SK-N-SH (cell line): ENCODE measurements around the gene PILRB. TPM values are rescaled to one million over a fixed set of nuclear protein-coding genes. Genes with fewer than 3 reads are reported as not detected.
"Not testable (repeated sequence)": the region's sequence is repeated elsewhere in the genome, so short reads cannot be mapped to it uniquely, and the experiment has no call there.

Experiments used
- CTCF ChIA-PET: fragments of 300-600, 350-600 bp; formaldehyde crosslinking; extraction: SDS; loops from one replicate; lab custom pipeline; 2021; lab: Yijun Ruan, JAX
- POLR2A ChIA-PET: fragments of 350-600 bp; sonication (Branson Sonifier 250); formaldehyde crosslinking; extraction: SDS; loops from one replicate; lab custom pipeline; 2020; ENCODE audit warnings: antibody characterized with exemption, inconsistent platforms; lab: Yijun Ruan, JAX
- DNase-seq: peaks from one replicate; pipeline ENCODE4 v3.0.0; 2012
- H2AFZ ChIP-seq: fragments of 200-600 bp; sonication (generic); 2 replicates; pipeline ENCODE4 v1.8.1; 2016; ENCODE audit warnings: antibody characterized with exemption, mild to moderate bottlenecking, low read depth
- H3F3A ChIP-seq: fragments of 200-600 bp; sonication (generic); replicated peaks from 2 replicates; pipeline ENCODE3; 2016; ENCODE audit warnings: antibody characterized with exemption, mild to moderate bottlenecking; ENCODE audit not compliant: insufficient read depth
- H3K27ac ChIP-seq, 2 experiments: fragments of 200-500 bp in 1 of 2; fragments of 200-600 bp in 1 of 2; sonication (Bioruptor generic) in 1 of 2; sonication (generic), shearing (Covaris generic) in 1 of 2; 2 replicates each; pipeline versions ENCODE4 v1.5.1 to v1.6.1; 2014 to 2016; ENCODE audit warnings: low read depth in 2 of 2, inconsistent platforms in 1 of 2, low read length in 1 of 2, mild to moderate bottlenecking in 1 of 2, mixed read lengths in 1 of 2
- H3K27me3 ChIP-seq: fragments of 200-600 bp; sonication (generic), shearing (Covaris generic); 2 replicates; pipeline ENCODE4 v1.6.1; 2016; ENCODE audit warnings: mixed run types; ENCODE audit not compliant: insufficient read depth
- H3K36me3 ChIP-seq, 2 experiments: fragments of 200-500 bp in 1 of 2; fragments of 200-600 bp in 1 of 2; sonication (Bioruptor generic) in 1 of 2; sonication (generic) in 1 of 2; replicated peaks in 1 of 2; 2 replicates each; pipeline versions ENCODE3 to v1.5.1; 2014 to 2016; ENCODE audit warnings: low read length in 1 of 2, mild to moderate bottlenecking in 1 of 2; ENCODE audit not compliant: insufficient read depth in 2 of 2, control insufficient read depth in 1 of 2
- H3K4me1 ChIP-seq, 2 experiments: fragments of 200-500 bp in 1 of 2; fragments of 200-600 bp in 1 of 2; sonication (Bioruptor generic) in 1 of 2; sonication (generic), shearing (Covaris generic) in 1 of 2; 2 replicates each; pipeline versions ENCODE4 v1.5.1 to v1.6.1; 2014 to 2016; ENCODE audit warnings: low read depth in 1 of 2, low read length in 1 of 2, mixed run types in 1 of 2; ENCODE audit not compliant: insufficient read depth in 2 of 2, control insufficient read depth in 1 of 2
- H3K4me2 ChIP-seq: fragments of 200-600 bp; sonication (generic), shearing (Covaris generic); 2 replicates; pipeline ENCODE4 v1.6.1; 2017; ENCODE audit warnings: mixed run types
- H3K4me3 ChIP-seq, 2 experiments: fragments of 200-500 bp in 1 of 2; fragments of 200-600 bp in 1 of 2; sonication (Bioruptor generic) in 1 of 2; sonication (generic), shearing (Covaris generic) in 1 of 2; 2 replicates each; pipeline versions ENCODE4 v1.5.1 to v1.8.1; 2014 to 2016; ENCODE audit warnings: low read depth in 2 of 2, inconsistent platforms in 1 of 2, low read length in 1 of 2, mild to moderate bottlenecking in 1 of 2, mixed read lengths in 1 of 2, moderate library complexity in 1 of 2
- H3K79me2 ChIP-seq: fragments of 200-600 bp; sonication (generic); 2 replicates; pipeline ENCODE4 v1.8.1; 2017; ENCODE audit warnings: mild to moderate bottlenecking; ENCODE audit not compliant: insufficient read depth
- H3K9ac ChIP-seq: fragments of 200-600 bp; sonication (generic); 2 replicates; pipeline ENCODE4 v1.6.1; 2017; ENCODE audit warnings: mixed run types
- H3K9me2 ChIP-seq: fragments of 200-600 bp; sonication (generic); 2 replicates; pipeline ENCODE4 v1.6.1; 2017; ENCODE audit warnings: mixed run types
- H3K9me3 ChIP-seq: fragments of 200-600 bp; sonication (generic); 2 replicates; pipeline ENCODE4 v1.6.1; 2017; ENCODE audit warnings: mixed run types, mild to moderate bottlenecking, moderate library complexity
- H4K20me1 ChIP-seq: fragments of 200-600 bp; sonication (generic); 2 replicates; pipeline ENCODE4 v1.6.1; 2017; ENCODE audit warnings: mild to moderate bottlenecking, mixed run types; ENCODE audit not compliant: insufficient read depth
- EZH2phosphoT487 ChIP-seq: fragments of 200-600 bp; sonication (generic); IDR thresholded peaks from 2 replicates; pipeline ENCODE4 v1.6.1; 2017; ENCODE audit warnings: low read depth, mixed run types, mild to moderate bottlenecking, antibody characterized with exemption, moderate library complexity, borderline replicate concordance
- FOXM1 ChIP-seq: IDR thresholded peaks from 2 replicates; pipeline ENCODE4 v1.4.0; 2012; ENCODE audit warnings: low read depth, mild to moderate bottlenecking
- GABPA ChIP-seq: IDR thresholded peaks from 2 replicates; pipeline ENCODE4 v1.4.0; 2012; ENCODE audit warnings: low read depth, mild to moderate bottlenecking
- IRF3 ChIP-seq: fragments of 150-350 bp; IDR thresholded peaks from 2 replicates; pipeline ENCODE4 v1.6.1; 2016; ENCODE audit warnings: mild to moderate bottlenecking, low read depth, low read length
- NRF1 ChIP-seq: IDR thresholded peaks from 2 replicates; pipeline ENCODE4 v1.6.1; 2012; ENCODE audit warnings: low read depth, mild to moderate bottlenecking, low read length
- RAD21 ChIP-seq: IDR thresholded peaks from 2 replicates; pipeline ENCODE4 v1.6.1; 2012; ENCODE audit warnings: mild to moderate bottlenecking, low read length
- SIN3A ChIP-seq: IDR thresholded peaks from 2 replicates; pipeline ENCODE4 v1.6.1; 2012; ENCODE audit warnings: low read depth, mild to moderate bottlenecking, low read length, moderate library complexity, borderline replicate concordance
- WGBS: methylation state at CpG from one replicate; pipeline ENCODE4 v1.1.6; 2017; ENCODE audit warnings: low lambda C conversion rate; 5-methylcytosine and 5-hydroxymethylcytosine counted together
- polyA plus RNA-seq, 3 experiments: library from polyadenylated mRNA; depleted of rRNA; stranded (reverse); fragments of >200 nt; gene quantifications; 2 replicates each; pipeline ENCODE4 v1.2.3, GENCODE V29; 2012
- TF ChIP-seq, protein P1 (sequence below): fragments of 150-350 bp; IDR thresholded peaks from 2 replicates; pipeline ENCODE4 v1.6.1; 2017; ENCODE audit warnings: antibody characterized with exemption, low read length, low read depth, borderline replicate concordance
- TF ChIP-seq, protein P2 (sequence below): fragments of 200-600 bp; sonication (generic); IDR thresholded peaks from 2 replicates; pipeline ENCODE4 v1.6.1; 2017; ENCODE audit warnings: antibody characterized with exemption, mild to moderate bottlenecking, moderate library complexity

The PILRB gene
- polyA plus RNA-seq, 1 of the 3 experiments (the other 2 are of a cell fraction) = 55.4 TPM

DNA sequence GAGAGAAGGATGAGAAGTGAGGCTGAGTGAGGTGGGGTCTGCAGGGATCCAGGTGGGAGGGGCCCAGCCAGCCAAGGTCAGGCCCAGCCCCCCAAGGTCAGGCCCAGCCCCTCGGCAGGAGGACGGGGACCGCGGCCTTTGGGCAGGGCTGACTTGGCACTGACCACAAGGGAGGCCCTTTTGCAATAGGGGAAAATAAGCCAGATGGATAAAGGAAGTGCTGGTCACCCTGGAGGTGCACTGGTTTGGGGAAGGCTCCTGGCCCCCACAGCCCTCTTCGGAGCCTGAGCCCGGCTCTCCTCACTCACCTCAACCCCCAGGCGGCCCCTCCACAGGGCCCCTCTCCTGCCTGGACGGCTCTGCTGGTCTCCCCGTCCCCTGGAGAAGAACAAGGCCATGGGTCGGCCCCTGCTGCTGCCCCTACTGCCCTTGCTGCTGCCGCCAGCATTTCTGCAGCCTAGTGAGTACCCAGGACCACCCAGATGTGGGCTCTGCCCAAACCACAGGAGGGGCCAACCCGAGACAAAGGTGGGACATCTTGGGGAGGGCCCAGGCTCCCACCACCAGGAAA is 15.4 kb downstream of the PILRB start, which contains the start of gene PILRA (continued):
- no peak for TF ChIP-seq GABPA

DNA sequence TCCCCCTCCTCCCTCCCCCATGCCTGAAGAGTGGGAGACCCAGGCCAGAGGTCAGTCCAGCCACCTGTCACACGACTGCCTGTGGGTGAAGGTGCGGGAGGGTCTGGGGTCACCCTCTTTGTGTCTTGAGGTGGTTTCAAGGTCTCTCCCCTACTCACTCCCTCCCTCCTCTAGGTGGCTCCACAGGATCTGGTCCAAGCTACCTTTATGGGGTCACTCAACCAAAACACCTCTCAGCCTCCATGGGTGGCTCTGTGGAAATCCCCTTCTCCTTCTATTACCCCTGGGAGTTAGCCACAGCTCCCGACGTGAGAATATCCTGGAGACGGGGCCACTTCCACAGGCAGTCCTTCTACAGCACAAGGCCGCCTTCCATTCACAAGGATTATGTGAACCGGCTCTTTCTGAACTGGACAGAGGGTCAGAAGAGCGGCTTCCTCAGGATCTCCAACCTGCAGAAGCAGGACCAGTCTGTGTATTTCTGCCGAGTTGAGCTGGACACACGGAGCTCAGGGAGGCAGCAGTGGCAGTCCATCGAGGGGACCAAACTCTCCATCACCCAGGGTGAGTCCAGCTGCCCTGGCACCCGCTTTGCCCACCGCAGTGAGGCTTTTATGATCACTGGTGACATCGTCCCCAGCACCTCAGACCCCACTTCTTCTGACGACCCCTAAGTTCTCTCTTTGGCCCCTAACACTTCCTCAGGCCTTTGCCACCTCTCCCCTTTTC is 16.1 kb downstream of the PILRB start:
- H2AFZ ChIP-seq, H3K9me3 ChIP-seq, H3K27me3 ChIP-seq, H3K4me1 ChIP-seq, H3K9ac ChIP-seq, H3K79me2 ChIP-seq, H3K9me2 ChIP-seq, H3K27ac ChIP-seq, H3K4me2 ChIP-seq, POLR2A ChIA-PET, H3K36me3 ChIP-seq, DNase-seq, H4K20me1 ChIP-seq, H3F3A ChIP-seq, H3K4me3 ChIP-seq: not testable (repeated sequence)
- 88% methylated on average over 14 of the region's 15 CpGs for WGBS
- CTCF ChIA-PET = interaction anchor here (1.6 to 12.0 kb wide), 2 partner anchors 9 to 34 kb away, joined by 4 to 68 read pairs; no protein-coding TSS in a partner anchor

DNA sequence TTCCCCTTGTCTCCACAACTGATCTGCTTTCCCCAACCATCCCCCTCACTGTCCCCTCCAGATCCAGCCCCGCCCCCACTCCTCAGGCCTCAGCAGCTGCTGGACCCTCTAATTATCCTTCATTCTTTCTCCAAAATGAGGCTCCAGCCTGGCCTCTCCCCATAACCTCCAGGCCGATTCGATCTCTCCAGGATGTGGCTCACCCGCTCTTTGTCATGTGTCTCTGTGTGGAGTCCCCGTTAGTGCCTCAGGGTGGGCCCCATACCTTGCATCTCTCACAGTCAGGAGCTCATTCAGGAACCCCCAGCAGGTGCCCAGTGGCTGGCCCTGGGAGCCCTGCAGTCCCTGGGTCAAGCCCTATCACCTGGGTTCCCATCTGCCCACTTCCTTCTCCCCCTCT is 16.7 kb downstream of the PILRB start:
- no peak for DNase-seq
- Histone ChIP-seq H3K4me2 (no peak overlapping the region), H3F3A (no peaks in the 10 kb centered on the region), H3K27me3 (no peaks in the 10 kb centered on the region), H3K4me1 (peaks cover 5 to 7% of the 10 kb centered on the region in 2 experiments; a peak in 1 of 4 replicates), H2AFZ (no peak overlapping the region), H3K9ac (no peak overlapping the region), H3K4me3 (no peak overlapping the region), H3K79me2 (no peaks in the 10 kb centered on the region), H3K9me2 (no peaks in the 10 kb centered on the region), H3K36me3 (no peaks in the 10 kb centered on the region), H3K27ac (no peak overlapping the region), H4K20me1 (no peaks in the 10 kb centered on the region), H3K9me3 (no peaks in the 10 kb centered on the region)
- WGBS = 83% methylated on average over 5 of the region's 5 CpGs
- ChIA-PET POLR2A (no interaction called here), CTCF (interaction anchor here (1.6 to 12.0 kb wide), 2 partner anchors 10 to 33 kb away, joined by 4 to 68 read pairs; no protein-coding TSS in a partner anchor)
- TF ChIP-seq, protein P1, sequence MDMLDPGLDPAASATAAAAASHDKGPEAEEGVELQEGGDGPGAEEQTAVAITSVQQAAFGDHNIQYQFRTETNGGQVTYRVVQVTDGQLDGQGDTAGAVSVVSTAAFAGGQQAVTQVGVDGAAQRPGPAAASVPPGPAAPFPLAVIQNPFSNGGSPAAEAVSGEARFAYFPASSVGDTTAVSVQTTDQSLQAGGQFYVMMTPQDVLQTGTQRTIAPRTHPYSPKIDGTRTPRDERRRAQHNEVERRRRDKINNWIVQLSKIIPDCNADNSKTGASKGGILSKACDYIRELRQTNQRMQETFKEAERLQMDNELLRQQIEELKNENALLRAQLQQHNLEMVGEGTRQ = no peak
- TF ChIP-seq RAD21 (no peak), IRF3 (no peak), EZH2phosphoT487 (no peak), FOXM1 (no peak), SIN3A (no peak), NRF1 (no peak)
- TF ChIP-seq, protein P2, sequence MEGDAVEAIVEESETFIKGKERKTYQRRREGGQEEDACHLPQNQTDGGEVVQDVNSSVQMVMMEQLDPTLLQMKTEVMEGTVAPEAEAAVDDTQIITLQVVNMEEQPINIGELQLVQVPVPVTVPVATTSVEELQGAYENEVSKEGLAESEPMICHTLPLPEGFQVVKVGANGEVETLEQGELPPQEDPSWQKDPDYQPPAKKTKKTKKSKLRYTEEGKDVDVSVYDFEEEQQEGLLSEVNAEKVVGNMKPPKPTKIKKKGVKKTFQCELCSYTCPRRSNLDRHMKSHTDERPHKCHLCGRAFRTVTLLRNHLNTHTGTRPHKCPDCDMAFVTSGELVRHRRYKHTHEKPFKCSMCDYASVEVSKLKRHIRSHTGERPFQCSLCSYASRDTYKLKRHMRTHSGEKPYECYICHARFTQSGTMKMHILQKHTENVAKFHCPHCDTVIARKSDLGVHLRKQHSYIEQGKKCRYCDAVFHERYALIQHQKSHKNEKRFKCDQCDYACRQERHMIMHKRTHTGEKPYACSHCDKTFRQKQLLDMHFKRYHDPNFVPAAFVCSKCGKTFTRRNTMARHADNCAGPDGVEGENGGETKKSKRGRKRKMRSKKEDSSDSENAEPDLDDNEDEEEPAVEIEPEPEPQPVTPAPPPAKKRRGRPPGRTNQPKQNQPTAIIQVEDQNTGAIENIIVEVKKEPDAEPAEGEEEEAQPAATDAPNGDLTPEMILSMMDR = no peak
